RWPE2 (cell line): ENCODE results near the gene TENM4.

Experiments used
- ATAC-seq: fragments of 200-7000 bp; cut with Tn5 transposase; 3 replicates; pipeline ENCODE4 v1.9.1; 2021; ENCODE audit warnings: low read depth
- DNase-seq: peaks from one replicate; pipeline ENCODE4 v3.0.0-alpha.2; 2020; ENCODE audit warnings: low spot score
- H3K27ac ChIP-seq: fragments of 450-650 bp; 2 replicates; pipeline ENCODE4 v1.5.1; 2017; ENCODE audit warnings: mild to moderate bottlenecking; ENCODE audit not compliant: poor library complexity, severe bottlenecking
- H3K27me3 ChIP-seq: fragments of 250-450 bp; sonication (Bioruptor Pico); 2 replicates; pipeline ENCODE4 v1.5.1; 2021; ENCODE audit warnings: mild to moderate bottlenecking, moderate library complexity; ENCODE audit not compliant: insufficient read depth, poor library complexity, severe bottlenecking
- H3K36me3 ChIP-seq: fragments of 250-450 bp; sonication (Bioruptor Pico); 2 replicates; pipeline ENCODE4 v1.5.1; 2020; ENCODE audit warnings: low read depth, mild to moderate bottlenecking, moderate library complexity
- H3K4me1 ChIP-seq: fragments of 250-450 bp; sonication (Bioruptor Pico); 2 replicates; pipeline ENCODE4 v1.5.1; 2021; ENCODE audit warnings: mild to moderate bottlenecking, moderate library complexity; ENCODE audit not compliant: insufficient read depth, poor library complexity, severe bottlenecking
- H3K4me3 ChIP-seq: fragments of 250-450 bp; sonication (Bioruptor Pico); 2 replicates; pipeline ENCODE4 v1.5.1; 2021; ENCODE audit warnings: mild to moderate bottlenecking, moderate library complexity; ENCODE audit not compliant: severe bottlenecking
- H3K9me3 ChIP-seq: fragments of 250-450 bp; sonication (Bioruptor Pico); 2 replicates; pipeline ENCODE4 v1.5.1; 2021; ENCODE audit warnings: mild to moderate bottlenecking, moderate library complexity; ENCODE audit not compliant: severe bottlenecking
- CTCF ChIP-seq: fragments of 450-650 bp; IDR thresholded peaks from one replicate; pipeline ENCODE4 v1.5.1; 2017; ENCODE audit warnings: mild to moderate bottlenecking, moderate library complexity; ENCODE audit not compliant: poor library complexity, severe bottlenecking

Gene TENM4

GRCh38 chr11:78730267-78730824 is 710.5 kb downstream of the TENM4 start:
- Histone ChIP-seq H3K36me3 (no peaks in the 10 kb centered on the region), H3K27ac (no peak overlapping the region), H3K27me3 (no peaks in the 10 kb centered on the region), H3K4me1 (no peaks in the 10 kb centered on the region), H3K9me3 (no peaks in the 10 kb centered on the region), H3K4me3 (no peak overlapping the region)
- no peak for DNase-seq
- ATAC-seq, result no peak
- no peak for TF ChIP-seq CTCF

- no peaks in the 10 kb centered on the region for H3K27me3 ChIP-seq
- H3K36me3 ChIP-seq, result no peaks in the 10 kb centered on the region
- H3K27ac ChIP-seq, result no peak overlapping the region
- DNase-seq (no peak), ATAC-seq (no peak)
- no peaks in the 10 kb centered on the region for H3K9me3 ChIP-seq
- H3K4me1 ChIP-seq, result no peaks in the 10 kb centered on the region
- TF ChIP-seq CTCF, result no peak
- H3K4me3 ChIP-seq, result no peak overlapping the region
These were observed 713.0 kb downstream of the TENM4 start for GRCh38 chr11:78727816-78728215.

- ATAC-seq (no peak), DNase-seq (no peak)
- Histone ChIP-seq H3K4me3 (no peak overlapping the region), H3K36me3 (no peaks in the 10 kb centered on the region), H3K27me3 (no peaks in the 10 kb centered on the region), H3K27ac (no peak overlapping the region), H3K4me1 (no peaks in the 10 kb centered on the region), H3K9me3 (no peaks in the 10 kb centered on the region)
- TF ChIP-seq CTCF, result no peak
These were observed 715.6 kb downstream of the TENM4 start for GRCh38 chr11:78725200-78725599.

- Histone ChIP-seq H3K4me3 (no peak overlapping the region), H3K27ac (no peak overlapping the region), H3K9me3 (no peaks in the 10 kb centered on the region), H3K4me1 (no peaks in the 10 kb centered on the region), H3K27me3 (no peaks in the 10 kb centered on the region), H3K36me3 (no peaks in the 10 kb centered on the region)
- no peak for DNase-seq
- ATAC-seq, result no peak
- no peak for TF ChIP-seq CTCF
These were observed 718.0 kb downstream of the TENM4 start for GRCh38 chr11:78722786-78723185.

- no peak for DNase-seq
- peaks cover 9% of the 10 kb centered on the region for H3K4me1 ChIP-seq
- H3K27ac ChIP-seq, result no peak overlapping the region
- H3K4me3 ChIP-seq, result no peak overlapping the region
- H3K36me3 ChIP-seq, result no peaks in the 10 kb centered on the region
- no peaks in the 10 kb centered on the region for H3K27me3 ChIP-seq
- H3K9me3 ChIP-seq, result no peaks in the 10 kb centered on the region
- no peak for TF ChIP-seq CTCF
- no peak for ATAC-seq
These were observed 720.4 kb downstream of the TENM4 start for GRCh38 chr11:78720281-78720989.
